PC-9 (cell line): Measurements from ENCODE around the gene MSH4. TPM values are rescaled to one million over a fixed set of nuclear protein-coding genes. Genes with fewer than 3 reads are reported as not detected.

ENCODE experiments used
- BruUV-seq: library from RNA; stranded (reverse); fragments of 400-500 nt; replicated peaks from 2 replicates; lab custom pipeline; 2021; lab: Mats Ljungman, UMichigan
- CTCF ChIA-PET: fragments of 300-600 bp; sonication (Branson Sonifier 250); formaldehyde crosslinking; loops from one replicate; lab custom pipeline; 2022; ENCODE audit warnings: antibody characterized with exemption; lab: Charles Lee
- POLR2A ChIA-PET: fragments of 300-600 bp; sonication (Branson Sonifier 250); formaldehyde crosslinking; loops from one replicate; lab custom pipeline; 2022; ENCODE audit warnings: antibody characterized with exemption; ENCODE audit not compliant: unreplicated experiment; lab: Charles Lee
- DNase-seq, 2 experiments: peaks; one replicate each; pipeline versions ENCODE4 v3.0.0 to v3.0.0-alpha.2; 2015 to 2022; ENCODE audit warnings: mixed read lengths in 1 of 2
- H2AFZ ChIP-seq: fragments of 200-600 bp; sonication (generic); 2 replicates; pipeline ENCODE4 v1.8.1; 2017; ENCODE audit warnings: antibody characterized with exemption
- H3F3A ChIP-seq: fragments of 200-600 bp; sonication (generic); 2 replicates; pipeline ENCODE4 v1.8.1; 2017; ENCODE audit warnings: antibody characterized with exemption, mild to moderate bottlenecking, low read depth; ENCODE audit not compliant: insufficient read depth
- H3K27ac ChIP-seq: fragments of 200-600 bp; sonication (generic); 2 replicates; pipeline ENCODE4 v1.6.1; 2016; ENCODE audit warnings: mixed run types
- H3K27me3 ChIP-seq: fragments of 200-600 bp; sonication (generic); 2 replicates; pipeline ENCODE4 v1.6.1; 2016; ENCODE audit warnings: low read depth, mixed run types; ENCODE audit not compliant: insufficient read depth
- H3K36me3 ChIP-seq: fragments of 200-600 bp; sonication (generic); 2 replicates; pipeline ENCODE4 v1.6.1; 2016; ENCODE audit warnings: low read depth, mixed run types
- H3K4me1 ChIP-seq: fragments of 200-600 bp; sonication (generic); replicated peaks from 2 replicates; pipeline ENCODE4 v1.6.1; 2016; ENCODE audit warnings: mixed run types; ENCODE audit not compliant: insufficient read depth
- H3K4me2 ChIP-seq: fragments of 200-600 bp; sonication (generic); 2 replicates; pipeline ENCODE4 v1.6.1; 2017; ENCODE audit warnings: mixed run types
- H3K4me3 ChIP-seq: fragments of 200-600 bp; sonication (generic); 2 replicates; pipeline ENCODE4 v1.6.1; 2016; ENCODE audit warnings: mixed run types
- H3K79me2 ChIP-seq: fragments of 200-600 bp; sonication (generic); 2 replicates; pipeline ENCODE4 v1.6.1; 2017; ENCODE audit warnings: low read depth, mixed run types
- H3K9me2 ChIP-seq: fragments of 200-600 bp; sonication (generic); 2 replicates; pipeline ENCODE4 v1.8.1; 2017; ENCODE audit warnings: mild to moderate bottlenecking; ENCODE audit not compliant: insufficient read depth
- H3K9me3 ChIP-seq: fragments of 200-600 bp; sonication (generic); 2 replicates; pipeline ENCODE4 v1.8.1; 2016; ENCODE audit warnings: low read depth; ENCODE audit not compliant: insufficient read depth
- H4K20me1 ChIP-seq: fragments of 200-600 bp; sonication (generic); 2 replicates; pipeline ENCODE4 v1.8.1; 2017; ENCODE audit not compliant: insufficient read depth
- EZH2 ChIP-seq: fragments of 200-600 bp; sonication (generic); IDR thresholded peaks from 2 replicates; pipeline ENCODE4 v1.8.0; 2017; ENCODE audit warnings: antibody characterized with exemption, low read depth
- intact Hi-C: fragments of 100-400 bp; cut with micrococcal nuclease; formaldehyde crosslinking; loops from one replicate; pipeline ENCODE4 v1.10.0; 2022; ENCODE audit not compliant: unreplicated experiment
- total RNA-seq: library from RNA; stranded (reverse); gene quantifications from 2 replicates; pipeline ENCODE4 v1.2.3, GENCODE V29; 2021
- TF ChIP-seq, protein P1 (sequence below): fragments of 200-600 bp; sonication (generic); conservative IDR thresholded peaks from 2 replicates; pipeline ENCODE4 v1.6.1; 2017; ENCODE audit warnings: mixed run types, antibody characterized with exemption, mild to moderate bottlenecking, moderate library complexity

MSH4 gene
- total RNA-seq, 1 experiment from 2014 or later, result 0.35 TPM

DNA sequence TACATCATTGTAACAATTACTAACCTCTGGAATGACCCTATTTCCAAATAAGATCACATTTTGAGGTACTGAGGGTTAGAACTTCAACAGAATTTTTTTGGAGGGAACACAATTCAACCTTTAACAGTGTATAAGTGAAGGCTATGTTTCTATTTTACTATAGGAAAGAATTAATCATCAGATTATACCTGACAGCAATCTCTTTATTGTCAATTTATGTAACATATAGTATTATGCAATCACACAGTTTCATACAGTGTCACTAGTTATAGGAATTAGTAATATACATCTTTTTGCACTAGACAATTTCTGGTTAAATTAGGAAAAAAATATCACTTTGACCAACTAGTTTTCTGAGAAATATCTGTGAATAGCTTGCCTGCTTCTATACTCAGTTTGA lies 59.1 kb downstream of the MSH4 start:
- no peaks in the 10 kb centered on the region; the same call in 1 of the 2 replicates for H3K9me3 ChIP-seq
- no peaks in the 10 kb centered on the region for H3K79me2 ChIP-seq
- POLR2A ChIA-PET, result no interaction called here
- H3K4me2 ChIP-seq, result no peak overlapping the region
- no peaks in the 10 kb centered on the region for H4K20me1 ChIP-seq
- H3K4me3 ChIP-seq, result no peak overlapping the region
- TF ChIP-seq, protein P1, sequence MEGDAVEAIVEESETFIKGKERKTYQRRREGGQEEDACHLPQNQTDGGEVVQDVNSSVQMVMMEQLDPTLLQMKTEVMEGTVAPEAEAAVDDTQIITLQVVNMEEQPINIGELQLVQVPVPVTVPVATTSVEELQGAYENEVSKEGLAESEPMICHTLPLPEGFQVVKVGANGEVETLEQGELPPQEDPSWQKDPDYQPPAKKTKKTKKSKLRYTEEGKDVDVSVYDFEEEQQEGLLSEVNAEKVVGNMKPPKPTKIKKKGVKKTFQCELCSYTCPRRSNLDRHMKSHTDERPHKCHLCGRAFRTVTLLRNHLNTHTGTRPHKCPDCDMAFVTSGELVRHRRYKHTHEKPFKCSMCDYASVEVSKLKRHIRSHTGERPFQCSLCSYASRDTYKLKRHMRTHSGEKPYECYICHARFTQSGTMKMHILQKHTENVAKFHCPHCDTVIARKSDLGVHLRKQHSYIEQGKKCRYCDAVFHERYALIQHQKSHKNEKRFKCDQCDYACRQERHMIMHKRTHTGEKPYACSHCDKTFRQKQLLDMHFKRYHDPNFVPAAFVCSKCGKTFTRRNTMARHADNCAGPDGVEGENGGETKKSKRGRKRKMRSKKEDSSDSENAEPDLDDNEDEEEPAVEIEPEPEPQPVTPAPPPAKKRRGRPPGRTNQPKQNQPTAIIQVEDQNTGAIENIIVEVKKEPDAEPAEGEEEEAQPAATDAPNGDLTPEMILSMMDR, result no peak
- TF ChIP-seq EZH2, result no peak
- peaks cover 17% of the 10 kb centered on the region for H3K27me3 ChIP-seq
- H2AFZ ChIP-seq, result no peak overlapping the region
- intact Hi-C loops, result no loop called here
- CTCF ChIA-PET, result no interaction called here
- DNase-seq, result no peak
- no peaks in the 10 kb centered on the region for H3F3A ChIP-seq
- H3K27ac ChIP-seq, result no peak overlapping the region
- peaks cover 9% of the 10 kb centered on the region; the same call in 1 of the 2 replicates for H3K4me1 ChIP-seq
- H3K36me3 ChIP-seq, result no peaks in the 10 kb centered on the region
- BruUV-seq, result no TSS peak
- peaks cover 2% of the 10 kb centered on the region; the same call in 1 of the 2 replicates for H3K9me2 ChIP-seq

DNA sequence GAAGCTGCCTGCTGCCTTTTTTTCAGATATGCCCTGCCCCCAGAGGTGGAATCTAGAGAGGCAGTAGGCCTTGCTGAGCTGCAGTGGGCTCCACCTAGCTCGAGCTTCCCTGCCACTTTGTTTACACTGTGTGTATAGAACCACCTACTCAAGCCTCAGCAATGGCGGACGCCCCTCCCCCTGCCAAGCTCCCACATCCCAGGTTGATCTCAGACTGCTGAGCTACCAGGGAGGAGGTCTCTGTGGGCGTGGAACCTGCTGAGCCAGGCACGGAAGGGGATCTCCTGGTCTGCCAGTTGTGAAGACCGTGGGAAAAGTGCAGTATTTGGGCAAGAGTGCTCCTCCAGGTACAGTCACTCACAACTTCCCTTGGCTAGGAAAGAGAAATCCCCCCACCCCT lies 65.1 kb downstream of the MSH4 start:
- Histone ChIP-seq H3K9me2 (no peaks in the 10 kb centered on the region), H3K36me3 (no peaks in the 10 kb centered on the region), H3K4me3 (no peak overlapping the region), H3F3A (no peaks in the 10 kb centered on the region), H3K27ac (no peak overlapping the region), H4K20me1 (no peaks in the 10 kb centered on the region), H3K27me3 (peaks cover 7% of the 10 kb centered on the region; the same call in 1 of the 2 replicates), H3K4me1 (no peaks in the 10 kb centered on the region), H3K79me2 (no peaks in the 10 kb centered on the region), H2AFZ (no peak overlapping the region), H3K4me2 (no peak overlapping the region), H3K9me3 (no peaks in the 10 kb centered on the region)
- no peak for TF ChIP-seq EZH2
- TF ChIP-seq, protein P1, result no peak
- ChIA-PET CTCF (interaction anchor here (0.5 kb wide), 1 partner anchor 134 kb away, joined by 5 read pairs; no protein-coding TSS in a partner anchor), POLR2A (no interaction called here)
- intact Hi-C loops, result no loop called here
- DNase-seq, result peak in 1 of 2 experiments; percentile 30
- no TSS peak for BruUV-seq

GRCh38 chr1:75870951-75871350 lies 74.3 kb downstream of the MSH4 start:
- no peaks in the 10 kb centered on the region for H3K27me3 ChIP-seq
- no peaks in the 10 kb centered on the region for H3K36me3 ChIP-seq
- H3K4me2 ChIP-seq, result no peak overlapping the region
- H2AFZ ChIP-seq, result no peak overlapping the region
- H3K9me3 ChIP-seq, result no peaks in the 10 kb centered on the region
- H3K4me3 ChIP-seq, result no peak overlapping the region
- no peak for TF ChIP-seq EZH2
- TF ChIP-seq, protein P1, result no peak
- CTCF ChIA-PET, result no interaction called here
- H4K20me1 ChIP-seq, result no peaks in the 10 kb centered on the region
- no peaks in the 10 kb centered on the region for H3F3A ChIP-seq
- H3K4me1 ChIP-seq, result no peaks in the 10 kb centered on the region
- POLR2A ChIA-PET, result no interaction called here
- DNase-seq, result no peak
- intact Hi-C loops, result no loop called here
- no peaks in the 10 kb centered on the region for H3K79me2 ChIP-seq
- H3K27ac ChIP-seq, result no peak overlapping the region
- no TSS peak for BruUV-seq
- no peaks in the 10 kb centered on the region for H3K9me2 ChIP-seq
